Tibial nerve (tissue), 4 donors: ENCODE results near the gene SLC66A2. TPM values are rescaled to one million over a fixed set of nuclear protein-coding genes. Genes with fewer than 3 reads are reported as not detected.

Experiments
- DNase-seq, 2 donors: peaks; one replicate each; pipeline ENCODE4 v3.0.0-alpha.2; 2019; ENCODE audit warnings: low spot score in 2 of 2
- H3K27ac ChIP-seq, 4 donors: fragments of 200-600 bp; sonication (generic) in 3 of 4; one replicate each; pipeline ENCODE4 v1.5.1; 2017 to 2019; ENCODE audit warnings: mild to moderate bottlenecking in 1 of 4
- H3K27me3 ChIP-seq, 2 donors: fragments of 200-600 bp; sonication (generic) in 1 of 2; one replicate each; pipeline versions ENCODE4 v1.5.1 to v1.6.0; 2017 to 2019
- H3K36me3 ChIP-seq, 3 donors: fragments of 200-600 bp; sonication (generic); one replicate each; pipeline ENCODE4 v1.5.1; 2018 to 2019
- H3K4me1 ChIP-seq, 4 donors: fragments of 200-600 bp; sonication (generic) in 3 of 4; one replicate each; pipeline ENCODE4 v1.5.1; 2017 to 2019
- H3K4me3 ChIP-seq, 4 donors: fragments of 200-600 bp; sonication (generic) in 3 of 4; one replicate each; pipeline ENCODE4 v1.5.1; 2017 to 2019; ENCODE audit warnings: mild to moderate bottlenecking in 1 of 4, moderate library complexity in 1 of 4
- H3K9me3 ChIP-seq, 4 donors: fragments of 200-600 bp; sonication (generic) in 3 of 4; one replicate each; pipeline ENCODE4 v1.5.1; 2017 to 2019
- EP300 ChIP-seq, 2 donors: sonication (generic); formaldehyde crosslinking; IDR thresholded peaks; one replicate each; pipeline ENCODE4 v1.6.1; 2017; ENCODE audit warnings: antibody characterized with exemption in 2 of 2, mild to moderate bottlenecking in 1 of 2
- POLR2A ChIP-seq, 2 donors: fragments of 450-650 bp; IDR thresholded peaks; one replicate each; pipeline ENCODE4 v1.6.1; 2017; ENCODE audit warnings: antibody characterized with exemption in 2 of 2, mild to moderate bottlenecking in 2 of 2, moderate library complexity in 2 of 2
- WGBS, 2 donors: methylation state at CpG; one replicate each; pipeline ENCODE4 v1.1.5; 2018; 5-methylcytosine and 5-hydroxymethylcytosine counted together
- total RNA-seq, 4 donors: library from RNA; depleted of rRNA; stranded (reverse); fragments of >200 nt; gene quantifications; one replicate each; pipeline ENCODE4 v1.1.0, GENCODE V29; 2016
- TF ChIP-seq, protein P1 (sequence below), 5 experiments: fragments of 200-600 bp in 3 of 5; fragments of 450-650 bp in 2 of 5; sonication (generic) in 3 of 5; IDR thresholded peaks; one replicate each; pipeline ENCODE4 v1.5.1; 2016 to 2019; ENCODE audit warnings: antibody characterized with exemption in 5 of 5, mild to moderate bottlenecking in 3 of 5, moderate library complexity in 2 of 5

Gene SLC66A2
- total RNA-seq, 4 donors from 2014 or later, result 112 to 361 (median 222) TPM

DNA sequence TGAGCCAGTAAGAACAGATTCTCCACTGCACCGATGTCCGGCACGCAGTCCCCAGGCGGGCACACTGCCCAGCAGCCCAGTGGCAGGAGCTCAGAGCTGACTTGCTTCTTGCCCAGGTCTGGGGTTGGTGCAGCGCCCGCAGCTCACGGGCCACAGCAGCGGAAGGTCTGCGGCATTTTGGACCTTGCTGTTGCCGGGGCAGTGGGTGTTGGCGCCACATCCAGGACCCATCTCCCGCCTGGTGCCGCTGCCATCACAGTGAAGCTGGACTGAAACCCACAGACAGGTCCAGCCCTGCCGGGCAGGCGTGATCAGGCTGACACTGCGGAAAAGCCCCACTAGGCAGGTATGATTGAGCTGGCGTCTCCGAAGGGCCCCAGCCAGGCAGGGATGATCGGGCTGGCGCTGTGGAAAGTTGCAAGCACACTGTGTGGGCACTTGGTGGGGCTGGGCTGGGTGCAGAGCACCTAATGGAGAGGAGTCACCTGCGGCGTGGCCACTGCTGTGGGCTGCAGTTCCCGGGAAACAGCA, 75.5 kb downstream of the SLC66A2 start:
- H3K27ac ChIP-seq, result no peak overlapping the region
- no peak for TF ChIP-seq POLR2A (IDR thresholded peaks at IDR 0.05)
- no peak for TF ChIP-seq EP300 (IDR thresholded peaks at IDR 0.05)
- TF ChIP-seq, protein P1, sequence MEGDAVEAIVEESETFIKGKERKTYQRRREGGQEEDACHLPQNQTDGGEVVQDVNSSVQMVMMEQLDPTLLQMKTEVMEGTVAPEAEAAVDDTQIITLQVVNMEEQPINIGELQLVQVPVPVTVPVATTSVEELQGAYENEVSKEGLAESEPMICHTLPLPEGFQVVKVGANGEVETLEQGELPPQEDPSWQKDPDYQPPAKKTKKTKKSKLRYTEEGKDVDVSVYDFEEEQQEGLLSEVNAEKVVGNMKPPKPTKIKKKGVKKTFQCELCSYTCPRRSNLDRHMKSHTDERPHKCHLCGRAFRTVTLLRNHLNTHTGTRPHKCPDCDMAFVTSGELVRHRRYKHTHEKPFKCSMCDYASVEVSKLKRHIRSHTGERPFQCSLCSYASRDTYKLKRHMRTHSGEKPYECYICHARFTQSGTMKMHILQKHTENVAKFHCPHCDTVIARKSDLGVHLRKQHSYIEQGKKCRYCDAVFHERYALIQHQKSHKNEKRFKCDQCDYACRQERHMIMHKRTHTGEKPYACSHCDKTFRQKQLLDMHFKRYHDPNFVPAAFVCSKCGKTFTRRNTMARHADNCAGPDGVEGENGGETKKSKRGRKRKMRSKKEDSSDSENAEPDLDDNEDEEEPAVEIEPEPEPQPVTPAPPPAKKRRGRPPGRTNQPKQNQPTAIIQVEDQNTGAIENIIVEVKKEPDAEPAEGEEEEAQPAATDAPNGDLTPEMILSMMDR (IDR thresholded peaks at IDR 0.05), result no peak
- WGBS, 2 donors, result 82 to 89% methylated on average over 10 to 22 of the region's 23 CpGs
- H3K4me1 ChIP-seq, result peaks cover 0 to 5% (median 0%) of the 10 kb centered on the region in 4 donors
- H3K27me3 ChIP-seq, result peaks cover 0 to 12% of the 10 kb centered on the region in 2 donors
- peaks cover 0 to 13% (median 0%) of the 10 kb centered on the region in 4 donors for H3K9me3 ChIP-seq
- H3K4me3 ChIP-seq, result no peak overlapping the region
- no peaks in the 10 kb centered on the region for H3K36me3 ChIP-seq
- no peak for DNase-seq

DNA sequence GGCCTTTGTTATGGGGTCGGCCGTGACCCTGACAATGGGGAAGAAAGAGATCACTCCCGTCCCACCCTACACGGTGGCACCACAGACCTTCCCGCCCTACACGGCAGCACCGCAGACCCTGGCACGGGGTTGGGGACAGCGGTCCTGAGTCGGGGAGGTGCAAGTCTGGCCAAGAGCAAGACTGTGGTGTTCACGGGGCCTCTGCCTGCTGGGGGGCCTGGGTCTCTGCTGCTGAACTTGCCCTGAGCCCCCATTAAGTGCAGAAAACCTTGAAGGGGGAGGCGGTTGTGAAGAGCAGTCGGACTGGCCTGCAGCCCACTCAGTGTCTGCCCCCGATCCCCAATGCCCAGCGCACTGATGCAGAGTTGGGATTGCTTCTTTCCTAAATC, 75.9 kb downstream of the SLC66A2 start:
- peaks cover 0 to 5% (median 0%) of the 10 kb centered on the region in 4 donors for H3K4me1 ChIP-seq
- H3K36me3 ChIP-seq, result no peaks in the 10 kb centered on the region
- WGBS, 2 donors, result 81 to 83% methylated on average over 12 to 14 of the region's 15 CpGs
- TF ChIP-seq EP300 (IDR thresholded peaks at IDR 0.05) (no peak), POLR2A (IDR thresholded peaks at IDR 0.05) (no peak)
- TF ChIP-seq, protein P1 (IDR thresholded peaks at IDR 0.05), result no peak
- DNase-seq, result no peak
- H3K9me3 ChIP-seq, result peaks cover 0 to 13% (median 0%) of the 10 kb centered on the region in 4 donors
- peaks cover 0 to 12% of the 10 kb centered on the region in 2 donors for H3K27me3 ChIP-seq
- no peak overlapping the region for H3K4me3 ChIP-seq
- H3K27ac ChIP-seq, result no peak overlapping the region

DNA sequence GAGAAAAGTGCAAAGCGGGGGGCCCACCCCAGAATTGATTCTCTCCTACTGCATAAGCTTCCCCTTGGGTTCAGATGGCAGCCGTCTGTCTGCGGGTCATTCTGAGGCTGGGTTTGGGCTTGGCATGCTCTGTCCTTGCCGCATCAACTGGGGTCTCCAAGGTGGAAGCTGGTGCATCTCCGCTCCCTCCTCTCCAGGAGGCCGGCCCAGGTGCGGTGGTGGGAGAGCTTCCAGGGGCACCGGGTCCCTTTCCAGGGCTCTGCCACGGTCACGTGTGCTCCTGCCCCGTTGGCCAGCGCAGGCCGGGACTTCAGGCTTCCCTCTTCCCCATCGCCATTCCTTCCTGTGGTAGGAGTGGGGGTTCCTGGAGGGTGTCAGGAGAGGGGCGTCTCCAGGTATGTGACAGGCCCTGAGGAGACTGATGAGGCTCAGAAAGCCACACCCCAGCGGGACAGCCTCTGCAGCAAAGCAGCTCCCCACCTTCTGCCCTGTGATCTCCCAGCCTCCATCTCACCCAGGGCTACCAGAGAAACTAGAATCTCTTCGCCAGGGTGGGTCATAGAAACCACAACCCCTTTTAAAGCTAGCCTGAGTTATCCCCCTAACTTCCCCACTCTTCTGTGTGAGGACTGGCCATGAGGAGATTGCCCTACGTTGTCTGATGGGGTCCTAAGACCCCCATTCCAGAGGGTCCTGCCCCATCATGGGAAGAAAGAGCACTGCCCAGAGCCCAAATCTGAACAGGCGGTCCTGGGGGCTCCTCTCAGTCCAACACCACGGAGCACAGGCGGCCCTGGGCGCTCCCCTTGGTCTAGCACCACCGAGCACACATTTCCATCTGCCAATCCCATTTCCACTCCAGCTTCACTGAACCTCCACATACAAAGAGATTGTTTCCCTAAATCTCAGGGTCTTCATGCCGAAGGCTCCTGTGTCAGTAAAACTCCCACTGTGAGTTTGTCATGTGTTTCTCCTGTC, 76.6 kb downstream of the SLC66A2 start:
- WGBS, 2 donors, result 83 to 84% methylated on average over 24 of the region's 24 CpGs

DNA sequence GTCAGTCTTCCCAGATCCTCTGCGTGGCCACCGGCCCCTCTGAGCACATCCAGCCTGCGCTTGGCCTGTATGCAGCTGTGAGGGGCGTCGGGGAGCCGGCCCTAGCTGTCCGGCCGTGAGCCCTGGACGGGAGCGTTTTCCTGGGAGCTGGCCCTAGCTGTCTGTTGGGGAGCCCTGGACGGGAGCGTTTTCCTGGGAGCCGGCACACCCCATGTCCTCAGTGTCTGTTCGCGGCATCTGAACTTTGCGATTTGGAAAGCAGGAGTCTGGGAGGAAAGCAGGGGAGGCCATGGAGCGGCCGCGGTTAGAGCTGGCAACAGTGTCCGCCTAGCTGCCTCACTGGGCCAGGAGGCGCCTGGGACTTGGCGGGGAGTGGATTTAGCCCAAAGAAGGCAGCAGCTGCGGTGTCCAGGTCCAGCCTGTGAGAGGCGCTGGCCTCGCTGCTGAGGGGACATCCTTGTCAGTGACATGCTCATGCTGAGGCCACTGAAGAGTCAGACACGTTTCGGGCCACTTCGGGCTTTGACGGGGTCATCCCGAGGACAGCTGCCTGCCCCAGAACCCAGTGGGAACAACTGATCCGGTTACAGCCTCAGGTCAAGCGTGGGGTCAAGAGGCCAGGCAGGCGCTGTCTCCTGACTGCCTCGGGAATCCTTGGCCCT, 77.9 kb downstream of the SLC66A2 start:
- H3K4me1 ChIP-seq, result peaks cover 0 to 5% (median 0%) of the 10 kb centered on the region in 4 donors
- TF ChIP-seq, protein P1 (IDR thresholded peaks at IDR 0.05), result no peak
- TF ChIP-seq POLR2A (IDR thresholded peaks at IDR 0.05) (no peak), EP300 (IDR thresholded peaks at IDR 0.05) (no peak)
- H3K4me3 ChIP-seq, result no peak overlapping the region
- peaks cover 0 to 9% (median 0%) of the 10 kb centered on the region in 4 donors for H3K9me3 ChIP-seq
- WGBS, 2 donors, result 63 to 66% methylated on average over 26 to 30 of the region's 34 CpGs
- H3K36me3 ChIP-seq, result no peaks in the 10 kb centered on the region
- peak in 1 of 2 donors; percentile 11 for DNase-seq
- H3K27ac ChIP-seq, result no peak overlapping the region
- peaks cover 0 to 12% of the 10 kb centered on the region in 2 donors for H3K27me3 ChIP-seq

More for the DNA sequence above, 76.6 kb downstream of the SLC66A2 start:
- TF ChIP-seq, protein P1 (IDR thresholded peaks at IDR 0.05), result no peak
- H3K27me3 ChIP-seq, result peaks cover 0 to 12% of the 10 kb centered on the region in 2 donors
- no peak overlapping the region for H3K27ac ChIP-seq
- no peak overlapping the region for H3K4me3 ChIP-seq
- H3K36me3 ChIP-seq, result no peaks in the 10 kb centered on the region
- H3K9me3 ChIP-seq, result peaks cover 0 to 13% (median 0%) of the 10 kb centered on the region in 4 donors
- no peak for DNase-seq
- H3K4me1 ChIP-seq, result peaks cover 0 to 5% (median 0%) of the 10 kb centered on the region in 4 donors
